Type B pancreatic cell (in vitro differentiated cells): ENCODE measurements around the gene USP24. TPM values are rescaled to one million over a fixed set of nuclear protein-coding genes. Genes with fewer than 3 reads are reported as not detected.

Experiments used
- DNase-seq: peaks from one replicate; pipeline ENCODE4 v3.0.0; 2021; ENCODE audit warnings: mixed read lengths; ENCODE audit not compliant: unreplicated experiment; ENCODE audit errors: extremely low spot score
- H3K27ac Mint-ChIP-seq: 2 replicates; pipeline ENCODE4 v1.8.0; 2021; ENCODE audit warnings: mild to moderate bottlenecking, mixed read lengths
- H3K27me3 Mint-ChIP-seq: 2 replicates; pipeline ENCODE4 v1.8.0; 2021; ENCODE audit warnings: mixed read lengths
- H3K36me3 Mint-ChIP-seq: 2 replicates; pipeline ENCODE4 v1.8.0; 2021; ENCODE audit warnings: mixed read lengths
- H3K4me1 Mint-ChIP-seq: one replicate; pipeline ENCODE4 v1.8.0; 2021; ENCODE audit warnings: mixed read lengths; ENCODE audit not compliant: unreplicated experiment
- H3K4me3 Mint-ChIP-seq: 2 replicates; pipeline ENCODE4 v1.8.0; 2021; ENCODE audit warnings: mild to moderate bottlenecking, mixed read lengths
- H3K9me3 Mint-ChIP-seq: 2 replicates; pipeline ENCODE4 v1.8.0; 2021; ENCODE audit warnings: mixed read lengths
- total RNA-seq: library from RNA; stranded (reverse); gene quantifications from 2 replicates; pipeline ENCODE4 v1.2.1, GENCODE V29; 2021; ENCODE audit warnings: low replicate concordance
- TF ChIP-seq, protein P1 (sequence below): fragments of 200-600 bp; sonication (generic); conservative IDR thresholded peaks from 2 replicates; pipeline ENCODE4 v1.5.0; 2021; ENCODE audit warnings: antibody characterized with exemption, mild to moderate bottlenecking

USP24 gene
- total RNA-seq, 1 donor from 2014 or later, result 44.5 TPM

DNA sequence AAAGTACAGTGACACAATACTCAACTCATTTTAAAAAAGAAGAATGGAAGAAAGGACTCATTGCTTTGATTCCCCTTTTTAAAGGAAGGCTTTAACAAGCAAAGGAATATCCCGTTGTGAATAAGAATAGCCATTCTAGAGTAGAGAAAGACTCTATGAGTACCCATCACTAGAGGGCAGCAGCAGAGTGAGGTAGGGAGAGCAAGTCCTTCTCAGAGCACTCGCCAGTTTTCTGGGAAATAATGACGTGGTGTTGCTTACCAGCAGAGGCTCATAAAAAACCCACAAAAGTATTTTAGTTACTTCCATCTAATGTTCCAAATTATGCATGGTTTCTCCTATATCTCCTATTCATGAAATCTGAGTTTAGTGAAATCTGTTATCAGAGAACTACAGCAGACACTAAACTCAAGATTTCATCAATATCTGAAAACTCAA lies 74.6 kb downstream of the USP24 start:
- no peaks in the 10 kb centered on the region for H3K4me1 Mint-ChIP-seq
- no peaks in the 10 kb centered on the region for H3K9me3 Mint-ChIP-seq
- peaks cover 18% of the 10 kb centered on the region for H3K36me3 Mint-ChIP-seq
- H3K27me3 Mint-ChIP-seq, result no peaks in the 10 kb centered on the region
- no peak for DNase-seq
- no peak overlapping the region for H3K27ac Mint-ChIP-seq
- TF ChIP-seq, protein P1, sequence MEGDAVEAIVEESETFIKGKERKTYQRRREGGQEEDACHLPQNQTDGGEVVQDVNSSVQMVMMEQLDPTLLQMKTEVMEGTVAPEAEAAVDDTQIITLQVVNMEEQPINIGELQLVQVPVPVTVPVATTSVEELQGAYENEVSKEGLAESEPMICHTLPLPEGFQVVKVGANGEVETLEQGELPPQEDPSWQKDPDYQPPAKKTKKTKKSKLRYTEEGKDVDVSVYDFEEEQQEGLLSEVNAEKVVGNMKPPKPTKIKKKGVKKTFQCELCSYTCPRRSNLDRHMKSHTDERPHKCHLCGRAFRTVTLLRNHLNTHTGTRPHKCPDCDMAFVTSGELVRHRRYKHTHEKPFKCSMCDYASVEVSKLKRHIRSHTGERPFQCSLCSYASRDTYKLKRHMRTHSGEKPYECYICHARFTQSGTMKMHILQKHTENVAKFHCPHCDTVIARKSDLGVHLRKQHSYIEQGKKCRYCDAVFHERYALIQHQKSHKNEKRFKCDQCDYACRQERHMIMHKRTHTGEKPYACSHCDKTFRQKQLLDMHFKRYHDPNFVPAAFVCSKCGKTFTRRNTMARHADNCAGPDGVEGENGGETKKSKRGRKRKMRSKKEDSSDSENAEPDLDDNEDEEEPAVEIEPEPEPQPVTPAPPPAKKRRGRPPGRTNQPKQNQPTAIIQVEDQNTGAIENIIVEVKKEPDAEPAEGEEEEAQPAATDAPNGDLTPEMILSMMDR, result peak; percentile 89
- H3K4me3 Mint-ChIP-seq, result no peak overlapping the region

DNA sequence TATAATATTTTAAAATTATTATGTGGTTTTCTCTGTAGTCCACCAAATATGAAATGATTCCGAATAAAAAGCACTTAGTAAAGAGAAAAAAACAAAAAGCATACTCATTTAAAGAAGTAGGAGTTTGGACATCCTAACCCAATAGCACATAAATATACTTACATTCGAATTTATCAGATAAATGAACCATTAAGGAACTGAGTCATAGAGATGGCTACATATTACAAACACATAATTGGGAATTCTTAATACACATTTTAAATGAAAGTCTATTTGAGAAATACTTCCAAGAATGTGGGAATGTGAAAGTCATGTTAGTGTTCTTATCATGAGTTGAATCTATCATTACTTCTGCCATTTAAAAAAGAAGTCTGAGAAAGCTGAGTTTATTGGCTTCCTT lies 75.0 kb downstream of the USP24 start:
- peaks cover 13% of the 10 kb centered on the region for H3K36me3 Mint-ChIP-seq
- H3K9me3 Mint-ChIP-seq, result no peaks in the 10 kb centered on the region
- H3K4me3 Mint-ChIP-seq, result no peak overlapping the region
- TF ChIP-seq, protein P1, result no peak
- no peaks in the 10 kb centered on the region for H3K4me1 Mint-ChIP-seq
- H3K27me3 Mint-ChIP-seq, result no peaks in the 10 kb centered on the region
- DNase-seq, result no peak
- H3K27ac Mint-ChIP-seq, result no peak overlapping the region

DNA sequence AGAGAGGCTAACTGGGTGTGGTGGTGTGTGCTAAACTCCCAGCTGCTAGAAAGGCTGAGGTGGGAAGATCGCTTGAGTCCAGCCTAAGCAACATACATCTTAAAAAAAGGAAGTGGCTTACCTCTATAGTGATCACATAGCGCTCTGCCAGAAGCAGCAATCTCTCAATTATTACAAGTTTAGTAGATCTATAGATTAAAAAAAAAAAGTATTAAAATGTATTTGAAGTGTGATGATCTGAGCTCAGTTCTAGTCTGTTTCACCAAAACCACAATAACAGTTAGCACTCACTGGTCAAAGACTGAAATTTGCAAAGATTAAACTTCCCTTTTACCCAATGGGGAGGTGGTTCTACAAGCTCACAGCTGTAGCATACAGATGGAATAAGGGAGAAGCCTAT lies 76.3 kb downstream of the USP24 start:
- Mint-ChIP-seq H3K4me3 (no peak overlapping the region), H3K27me3 (no peaks in the 10 kb centered on the region), H3K36me3 (peaks cover 17% of the 10 kb centered on the region), H3K4me1 (no peaks in the 10 kb centered on the region), H3K27ac (no peak overlapping the region), H3K9me3 (no peaks in the 10 kb centered on the region)
- DNase-seq, result no peak
- TF ChIP-seq, protein P1, result no peak

DNA sequence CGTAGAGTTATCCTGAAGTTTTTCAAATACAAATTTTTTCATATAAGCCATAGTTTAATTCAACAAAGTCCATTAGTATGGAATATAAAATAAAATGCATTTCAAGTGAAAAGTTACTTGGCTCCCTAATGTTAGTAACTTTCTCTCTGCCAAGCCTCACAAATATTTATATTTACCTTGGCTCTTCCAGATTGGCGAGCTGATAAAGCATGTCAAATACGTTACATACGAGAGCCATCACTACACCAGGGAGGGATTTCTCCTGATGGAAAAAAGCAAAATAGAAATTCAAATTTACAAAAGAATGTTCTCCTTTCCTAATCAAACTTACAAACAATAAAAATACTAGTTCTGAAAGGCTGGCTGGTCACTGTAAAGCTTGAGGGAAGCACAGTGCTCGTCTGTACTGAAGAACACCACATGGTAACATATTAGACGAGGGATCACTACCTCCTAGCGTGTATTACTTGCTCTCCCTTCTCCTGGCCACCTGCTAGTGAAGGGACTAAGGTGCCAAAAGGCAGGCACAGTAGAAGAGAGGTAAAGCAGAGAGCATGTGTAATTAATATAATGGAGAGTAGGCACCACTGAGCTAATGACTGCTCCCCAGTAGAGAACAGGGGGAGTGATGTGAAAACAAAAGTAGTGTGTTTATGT lies 80.9 kb downstream of the USP24 start:
- Mint-ChIP-seq H3K4me3 (no peak overlapping the region), H3K36me3 (peaks cover 26% of the 10 kb centered on the region), H3K9me3 (no peaks in the 10 kb centered on the region), H3K27me3 (no peaks in the 10 kb centered on the region), H3K4me1 (no peaks in the 10 kb centered on the region), H3K27ac (no peak overlapping the region)
- DNase-seq, result no peak
- TF ChIP-seq, protein P1, result no peak

DNA sequence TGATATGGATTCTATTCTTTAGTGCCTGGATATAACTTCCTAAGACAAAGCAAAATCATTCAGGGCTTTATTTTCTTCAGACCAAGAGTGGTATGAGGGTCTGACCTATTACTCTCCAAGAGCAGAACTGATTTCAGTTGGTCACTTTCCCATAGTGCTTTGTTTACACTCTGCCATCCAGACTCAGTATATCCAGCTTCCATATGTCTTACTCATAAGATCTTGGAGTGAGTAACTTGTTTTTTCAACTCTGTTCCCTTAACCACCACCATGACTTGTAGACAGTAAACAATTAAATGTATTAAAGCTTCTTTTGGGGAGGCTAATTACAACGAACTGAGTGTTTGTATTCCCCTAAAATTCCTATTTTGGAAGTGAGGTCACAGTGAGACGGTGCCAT lies 83.4 kb downstream of the USP24 start:
- TF ChIP-seq, protein P1, result no peak

More for the DNA sequence above, 83.4 kb downstream of the USP24 start:
- H3K4me3 Mint-ChIP-seq, result no peak overlapping the region
- H3K4me1 Mint-ChIP-seq, result no peaks in the 10 kb centered on the region
- no peak overlapping the region for H3K27ac Mint-ChIP-seq
- H3K36me3 Mint-ChIP-seq, result peaks cover 35% of the 10 kb centered on the region
- no peak for DNase-seq
- no peaks in the 10 kb centered on the region for H3K27me3 Mint-ChIP-seq
- no peaks in the 10 kb centered on the region for H3K9me3 Mint-ChIP-seq
